ENCODE results near the gene DOK6.

DNA sequence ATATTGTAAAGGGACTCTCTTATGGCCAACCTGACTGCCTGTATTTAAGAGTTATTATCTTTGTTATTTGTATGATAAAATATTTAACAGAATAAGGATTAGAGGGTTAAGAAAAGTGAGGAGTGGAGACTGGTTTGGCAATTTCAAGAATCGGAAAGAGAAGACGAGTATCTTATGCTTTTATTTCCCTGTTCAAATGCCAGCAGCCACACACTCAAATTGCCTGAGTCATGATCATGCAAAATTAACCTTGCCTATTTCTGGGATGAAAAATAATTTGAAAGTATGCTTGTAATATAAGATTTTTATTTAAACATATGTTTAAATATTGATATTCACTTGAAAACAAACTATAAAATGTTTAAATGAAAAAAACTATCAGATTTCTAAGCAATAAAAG is 358.4 kb downstream of the DOK6 start:
- TF ChIP-seq, protein P1, sequence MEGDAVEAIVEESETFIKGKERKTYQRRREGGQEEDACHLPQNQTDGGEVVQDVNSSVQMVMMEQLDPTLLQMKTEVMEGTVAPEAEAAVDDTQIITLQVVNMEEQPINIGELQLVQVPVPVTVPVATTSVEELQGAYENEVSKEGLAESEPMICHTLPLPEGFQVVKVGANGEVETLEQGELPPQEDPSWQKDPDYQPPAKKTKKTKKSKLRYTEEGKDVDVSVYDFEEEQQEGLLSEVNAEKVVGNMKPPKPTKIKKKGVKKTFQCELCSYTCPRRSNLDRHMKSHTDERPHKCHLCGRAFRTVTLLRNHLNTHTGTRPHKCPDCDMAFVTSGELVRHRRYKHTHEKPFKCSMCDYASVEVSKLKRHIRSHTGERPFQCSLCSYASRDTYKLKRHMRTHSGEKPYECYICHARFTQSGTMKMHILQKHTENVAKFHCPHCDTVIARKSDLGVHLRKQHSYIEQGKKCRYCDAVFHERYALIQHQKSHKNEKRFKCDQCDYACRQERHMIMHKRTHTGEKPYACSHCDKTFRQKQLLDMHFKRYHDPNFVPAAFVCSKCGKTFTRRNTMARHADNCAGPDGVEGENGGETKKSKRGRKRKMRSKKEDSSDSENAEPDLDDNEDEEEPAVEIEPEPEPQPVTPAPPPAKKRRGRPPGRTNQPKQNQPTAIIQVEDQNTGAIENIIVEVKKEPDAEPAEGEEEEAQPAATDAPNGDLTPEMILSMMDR (conservative IDR thresholded peaks at IDR 0.05) = no peak
- no peak for TF ChIP-seq EZH2 (IDR thresholded peaks at IDR 0.05; ENCODE audit: low read depth)

All from PC-9 (cell line).